Activated naive CD8-positive, alpha-beta T cell treated with anti-CD3 and anti-CD28 coated beads, Interleukin-2, amount 50 U/mL, for 16 hours (primary cell): Measurements from ENCODE around the gene CAMTA1.
"Not testable (repeated sequence)": the region's sequence is repeated elsewhere in the genome, so short reads cannot be mapped to it uniquely, and the experiment has no call there.

Source experiments
- DNase-seq: peaks from one replicate; pipeline ENCODE4 v3.0.0-alpha.2; 2020; ENCODE audit warnings: low read depth, low spot score

The CAMTA1 gene

GRCh38 chr1:6785318-6785727 lies at the start of gene CAMTA1:
CAMTA1 (plus strand) TSS chr1:6785454; CDS start chr1:6785531, 77 bp downstream.
- no peak for DNase-seq

- no peak for DNase-seq
Observed at GRCh38 chr1:6738987-6739676, 46.1 kb upstream of the CAMTA1 start.

- not testable (repeated sequence) for DNase-seq
Observed at GRCh38 chr1:6742676-6743188, 42.5 kb upstream of the CAMTA1 start.

GRCh38 chr1:6743189-6744101 lies 41.8 kb upstream of the CAMTA1 start:
- DNase-seq = no peak

GRCh38 chr1:6745073-6745472 lies 40.2 kb upstream of the CAMTA1 start:
- no peak for DNase-seq

GRCh38 chr1:6747674-6748073 lies 37.6 kb upstream of the CAMTA1 start:
- no peak for DNase-seq

- DNase-seq = no peak
Observed at GRCh38 chr1:6750490-6750889, 34.8 kb upstream of the CAMTA1 start.

GRCh38 chr1:6753320-6754140 lies 31.7 kb upstream of the CAMTA1 start:
- DNase-seq = no peak

- DNase-seq = no peak
Observed at GRCh38 chr1:6756457-6756856, 28.8 kb upstream of the CAMTA1 start.

GRCh38 chr1:6757719-6758435 lies 27.4 kb upstream of the CAMTA1 start:
- no peak for DNase-seq

GRCh38 chr1:6761196-6761737 lies 24.0 kb upstream of the CAMTA1 start:
- DNase-seq = no peak

- no peak for DNase-seq
Observed at GRCh38 chr1:6762060-6762459, 23.2 kb upstream of the CAMTA1 start.

GRCh38 chr1:6770751-6771440 lies 14.4 kb upstream of the CAMTA1 start:
- DNase-seq = no peak

- no peak for DNase-seq
Observed at GRCh38 chr1:6771441-6771769, 13.8 kb upstream of the CAMTA1 start.

GRCh38 chr1:6774381-6774780 lies 10.9 kb upstream of the CAMTA1 start:
- DNase-seq = no peak

GRCh38 chr1:6775261-6776043 lies 9.8 kb upstream of the CAMTA1 start:
- DNase-seq = no peak

- no peak for DNase-seq
Observed at GRCh38 chr1:6776389-6776788, 8.9 kb upstream of the CAMTA1 start.

GRCh38 chr1:6776895-6777294 lies 8.4 kb upstream of the CAMTA1 start:
- DNase-seq = no peak

GRCh38 chr1:6777813-6778212 lies 7.4 kb upstream of the CAMTA1 start:
- DNase-seq = no peak
